OCI-LY1 (cell line): ENCODE data around the gene PTGDR2.

Experiments
- H2AFZ ChIP-seq: fragments of 200-600 bp; sonication (generic), shearing (Covaris generic); 2 replicates; pipeline ENCODE4 v1.6.0; 2014; ENCODE audit warnings: antibody characterized with exemption, mild to moderate bottlenecking, low read length
- H3F3A ChIP-seq: fragments of 200-600 bp; sonication (generic), shearing (Covaris generic); 2 replicates; pipeline ENCODE4 v1.6.0; 2014; ENCODE audit warnings: mild to moderate bottlenecking, antibody characterized with exemption, low read length, moderate library complexity; ENCODE audit not compliant: insufficient read depth
- H3K27ac ChIP-seq: fragments of 200-600 bp; sonication (generic); 2 replicates; pipeline ENCODE4 v1.5.1; 2014; ENCODE audit warnings: low read length, mixed run types, mild to moderate bottlenecking, low read depth; ENCODE audit not compliant: poor library complexity, severe bottlenecking
- H3K27me3 ChIP-seq: fragments of 200-600 bp; sonication (generic); 2 replicates; pipeline ENCODE4 v1.6.0; 2014; ENCODE audit warnings: antibody characterized with exemption, mild to moderate bottlenecking, low read length, moderate library complexity; ENCODE audit not compliant: insufficient read depth
- H3K36me3 ChIP-seq: fragments of 200-600 bp; sonication (generic); 2 replicates; pipeline ENCODE4 v1.6.1; 2014; ENCODE audit warnings: mild to moderate bottlenecking, antibody characterized with exemption, low read length, moderate library complexity, mixed read lengths; ENCODE audit not compliant: insufficient read depth
- H3K4me1 ChIP-seq: fragments of 200-600 bp; sonication (generic); 2 replicates; pipeline ENCODE4 v1.5.1; 2014; ENCODE audit warnings: mild to moderate bottlenecking, low read length, moderate library complexity; ENCODE audit not compliant: insufficient read depth, severe bottlenecking
- H3K4me2 ChIP-seq: fragments of 200-600 bp; sonication (generic), shearing (Covaris generic); 2 replicates; pipeline ENCODE4 v1.6.1; 2014; ENCODE audit warnings: low read length
- H3K4me3 ChIP-seq: fragments of 200-600 bp; sonication (generic); 2 replicates; pipeline ENCODE4 v1.5.1; 2014; ENCODE audit warnings: low read length, low read depth, mild to moderate bottlenecking, mixed read lengths; ENCODE audit not compliant: poor library complexity, severe bottlenecking
- H3K79me2 ChIP-seq: fragments of 200-600 bp; shearing (Covaris generic); 2 replicates; pipeline ENCODE4 v1.6.1; 2016; ENCODE audit warnings: mixed run types, low read length, mixed read lengths; ENCODE audit not compliant: insufficient read depth
- H3K9ac ChIP-seq: fragments of 200-600 bp; sonication (generic), shearing (Covaris generic); 2 replicates; pipeline ENCODE4 v1.6.1; 2014; ENCODE audit warnings: mild to moderate bottlenecking, low read length, mixed read lengths
- H3K9me2 ChIP-seq: fragments of 200-600 bp; sonication (generic), shearing (Covaris generic); 2 replicates; pipeline ENCODE4 v1.6.1; 2014; ENCODE audit warnings: low read depth, mild to moderate bottlenecking, low read length, mixed read lengths
- H3K9me3 ChIP-seq: fragments of 200-600 bp; shearing (Covaris generic); 2 replicates; pipeline ENCODE4 v1.6.1; 2014; ENCODE audit warnings: low read length, mixed read lengths
- H4K20me1 ChIP-seq: fragments of 200-600 bp; sonication (generic), shearing (Covaris generic); 2 replicates; pipeline ENCODE4 v1.6.0; 2016; ENCODE audit warnings: mild to moderate bottlenecking, low read length; ENCODE audit not compliant: insufficient read depth
- CTCF ChIP-seq: fragments of 200-600 bp; sonication (generic), shearing (Covaris generic); IDR thresholded peaks from 2 replicates; pipeline ENCODE4 v1.5.1; 2017; ENCODE audit warnings: mild to moderate bottlenecking, antibody characterized with exemption, low read length, moderate library complexity, mixed read lengths
- EZH2 ChIP-seq: fragments of 200-600 bp; sonication (generic), shearing (Covaris generic); IDR thresholded peaks from 2 replicates; pipeline ENCODE4 v1.8.0; 2017; ENCODE audit warnings: borderline replicate concordance, mixed run types, mild to moderate bottlenecking, antibody characterized with exemption, low read length, moderate library complexity, mixed read lengths

The PTGDR2 gene

GRCh38 chr11:60870276-60870675, 14.5 kb upstream of the PTGDR2 start:
- TF ChIP-seq CTCF (no peak), EZH2 (no peak)
- no peak overlapping the region for H2AFZ ChIP-seq
- no peaks in the 10 kb centered on the region for H4K20me1 ChIP-seq
- no peak overlapping the region for H3K27ac ChIP-seq
- H3K4me3 ChIP-seq = no peak overlapping the region
- H3K27me3 ChIP-seq = no peaks in the 10 kb centered on the region
- no peaks in the 10 kb centered on the region for H3K36me3 ChIP-seq
- H3F3A ChIP-seq = no peaks in the 10 kb centered on the region
- H3K9me3 ChIP-seq = no peaks in the 10 kb centered on the region
- H3K79me2 ChIP-seq = no peaks in the 10 kb centered on the region
- no peak overlapping the region for H3K4me2 ChIP-seq
- no peaks in the 10 kb centered on the region for H3K4me1 ChIP-seq
- H3K9ac ChIP-seq = no peak overlapping the region
- no peaks in the 10 kb centered on the region for H3K9me2 ChIP-seq

GRCh38 chr11:60869451-60869825, 13.7 kb upstream of the PTGDR2 start:
- H3K27ac ChIP-seq = no peak overlapping the region
- no peaks in the 10 kb centered on the region for H3K36me3 ChIP-seq
- no peak overlapping the region for H3K4me2 ChIP-seq
- no peak overlapping the region for H3K9ac ChIP-seq
- no peaks in the 10 kb centered on the region for H3F3A ChIP-seq
- no peaks in the 10 kb centered on the region for H3K9me3 ChIP-seq
- H4K20me1 ChIP-seq = no peaks in the 10 kb centered on the region
- no peaks in the 10 kb centered on the region for H3K27me3 ChIP-seq
- H3K4me3 ChIP-seq = no peak overlapping the region
- H3K79me2 ChIP-seq = no peaks in the 10 kb centered on the region
- H2AFZ ChIP-seq = no peak overlapping the region
- no peaks in the 10 kb centered on the region for H3K9me2 ChIP-seq
- TF ChIP-seq EZH2 (no peak), CTCF (no peak)
- no peaks in the 10 kb centered on the region for H3K4me1 ChIP-seq

- no peaks in the 10 kb centered on the region for H3K36me3 ChIP-seq
- no peaks in the 10 kb centered on the region for H3K79me2 ChIP-seq
- H3F3A ChIP-seq = no peaks in the 10 kb centered on the region
- H3K27me3 ChIP-seq = no peaks in the 10 kb centered on the region
- no peak overlapping the region for H2AFZ ChIP-seq
- no peak overlapping the region for H3K4me3 ChIP-seq
- H3K27ac ChIP-seq = no peak overlapping the region
- no peak overlapping the region for H3K4me2 ChIP-seq
- H3K4me1 ChIP-seq = no peaks in the 10 kb centered on the region
- no peak overlapping the region for H3K9ac ChIP-seq
- TF ChIP-seq EZH2 (no peak), CTCF (no peak)
- no peaks in the 10 kb centered on the region for H4K20me1 ChIP-seq
- no peaks in the 10 kb centered on the region for H3K9me3 ChIP-seq
- no peaks in the 10 kb centered on the region for H3K9me2 ChIP-seq
Observed at GRCh38 chr11:60868682-60869450, 13.1 kb upstream of the PTGDR2 start.
